HG03280 (cell line): ENCODE measurements around the gene HES4.
"Not testable (repeated sequence)": the region's sequence is repeated elsewhere in the genome, so short reads cannot be mapped to it uniquely, and the experiment has no call there.

ENCODE experiments used
- ATAC-seq: cut with Tn5 transposase; IDR thresholded peaks from one replicate; pipeline ENCODE4 v1.9.1; 2021; ENCODE audit warnings: mild to moderate bottlenecking, moderate library complexity; ENCODE audit not compliant: unreplicated experiment

HES4 gene

GRCh38 chr1:1000357-1001056 lies 610 bp upstream of the HES4 start:
- ATAC-seq, result no peak

GRCh38 chr1:998995-999724 lies 737 bp downstream of the HES4 start:
- no peak for ATAC-seq

- ATAC-seq, result no peak
These were observed 1.2 kb downstream of the HES4 start for GRCh38 chr1:998745-998994.

GRCh38 chr1:997993-998744 lies 1.7 kb downstream of the HES4 start:
- no peak for ATAC-seq

GRCh38 chr1:997713-997992 lies 2.2 kb downstream of the HES4 start:
- ATAC-seq, result no peak

GRCh38 chr1:996851-997712 lies 2.8 kb downstream of the HES4 start:
- ATAC-seq, result no peak

GRCh38 chr1:995665-996633 lies 3.9 kb downstream of the HES4 start:
- ATAC-seq, result no peak

- ATAC-seq, result not testable (repeated sequence)
These were observed 5.4 kb downstream of the HES4 start for GRCh38 chr1:994546-994945.

GRCh38 chr1:993379-993995 lies 6.4 kb downstream of the HES4 start:
- ATAC-seq, result no peak

- ATAC-seq, result no peak
These were observed 7.5 kb downstream of the HES4 start for GRCh38 chr1:992362-992761.

GRCh38 chr1:991895-992294 lies 8.0 kb downstream of the HES4 start:
- ATAC-seq, result no peak

- not testable (repeated sequence) for ATAC-seq
These were observed 8.6 kb downstream of the HES4 start for GRCh38 chr1:991275-991674.

GRCh38 chr1:988061-988460 lies 11.8 kb downstream of the HES4 start:
- ATAC-seq, result not testable (repeated sequence)

GRCh38 chr1:985126-985525 lies 14.8 kb downstream of the HES4 start:
- ATAC-seq, result no peak

GRCh38 chr1:984476-984814 lies 15.5 kb downstream of the HES4 start:
- ATAC-seq, result no peak

GRCh38 chr1:983798-984475 lies 16.0 kb downstream of the HES4 start:
- ATAC-seq, result no peak

- no peak for ATAC-seq
These were observed 17.0 kb downstream of the HES4 start for GRCh38 chr1:982765-983436.

GRCh38 chr1:981955-982558 lies 17.8 kb downstream of the HES4 start, which contains the start of gene PERM1:
Gene PERM1 (minus strand): TSS chr1:982093. CDS start chr1:981029, 1,064 bp downstream.
- no peak for ATAC-seq
